ENCODE measurements around the gene SPPL2A.

The SPPL2A gene

GRCh38 chr15:50686469-50687301 is 78.8 kb downstream of the SPPL2A start, which contains the start of gene TRPM7 (continued):
- TF ChIP-seq, protein P1, sequence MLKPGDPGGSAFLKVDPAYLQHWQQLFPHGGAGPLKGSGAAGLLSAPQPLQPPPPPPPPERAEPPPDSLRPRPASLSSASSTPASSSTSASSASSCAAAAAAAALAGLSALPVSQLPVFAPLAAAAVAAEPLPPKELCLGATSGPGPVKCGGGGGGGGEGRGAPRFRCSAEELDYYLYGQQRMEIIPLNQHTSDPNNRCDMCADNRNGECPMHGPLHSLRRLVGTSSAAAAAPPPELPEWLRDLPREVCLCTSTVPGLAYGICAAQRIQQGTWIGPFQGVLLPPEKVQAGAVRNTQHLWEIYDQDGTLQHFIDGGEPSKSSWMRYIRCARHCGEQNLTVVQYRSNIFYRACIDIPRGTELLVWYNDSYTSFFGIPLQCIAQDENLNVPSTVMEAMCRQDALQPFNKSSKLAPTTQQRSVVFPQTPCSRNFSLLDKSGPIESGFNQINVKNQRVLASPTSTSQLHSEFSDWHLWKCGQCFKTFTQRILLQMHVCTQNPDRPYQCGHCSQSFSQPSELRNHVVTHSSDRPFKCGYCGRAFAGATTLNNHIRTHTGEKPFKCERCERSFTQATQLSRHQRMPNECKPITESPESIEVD (tag by site-specific recombination; IDR thresholded peaks at IDR 0.05), result no peak
- TF ChIP-seq ZNF521 (tag by site-specific recombination; IDR thresholded peaks at IDR 0.05), result no peak
- peak; percentile 89 for TF ChIP-seq ZNF600 (tag by site-specific recombination; IDR thresholded peaks at IDR 0.05)
- TF ChIP-seq EGR2 (tag by site-specific recombination; IDR thresholded peaks at IDR 0.05; ENCODE audit: low read depth), result peak; percentile 84
- TF ChIP-seq ZBTB10 (tag by site-specific recombination; IDR thresholded peaks at IDR 0.05), result peak; percentile 55; the same call in 1 of the 2 replicates
- TF ChIP-seq, protein P2, sequence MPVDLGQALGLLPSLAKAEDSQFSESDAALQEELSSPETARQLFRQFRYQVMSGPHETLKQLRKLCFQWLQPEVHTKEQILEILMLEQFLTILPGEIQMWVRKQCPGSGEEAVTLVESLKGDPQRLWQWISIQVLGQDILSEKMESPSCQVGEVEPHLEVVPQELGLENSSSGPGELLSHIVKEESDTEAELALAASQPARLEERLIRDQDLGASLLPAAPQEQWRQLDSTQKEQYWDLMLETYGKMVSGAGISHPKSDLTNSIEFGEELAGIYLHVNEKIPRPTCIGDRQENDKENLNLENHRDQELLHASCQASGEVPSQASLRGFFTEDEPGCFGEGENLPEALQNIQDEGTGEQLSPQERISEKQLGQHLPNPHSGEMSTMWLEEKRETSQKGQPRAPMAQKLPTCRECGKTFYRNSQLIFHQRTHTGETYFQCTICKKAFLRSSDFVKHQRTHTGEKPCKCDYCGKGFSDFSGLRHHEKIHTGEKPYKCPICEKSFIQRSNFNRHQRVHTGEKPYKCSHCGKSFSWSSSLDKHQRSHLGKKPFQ (tag by site-specific recombination; IDR thresholded peaks at IDR 0.05), result no peak
- TF ChIP-seq ZNF174 (tag by site-specific recombination; IDR thresholded peaks at IDR 0.05), result no peak
- 0 out of 2 replicates have a peak, but pooled peaks have one; percentile 29 for TF ChIP-seq ZFP69B (tag by site-specific recombination; IDR thresholded peaks at IDR 0.05)
- peak; percentile 93 for TF ChIP-seq ZNF341 (tag by site-specific recombination; IDR thresholded peaks at IDR 0.05; ENCODE audit: low read depth)
- TF ChIP-seq ZNF398 (tag by site-specific recombination; IDR thresholded peaks at IDR 0.05), result 0 out of 2 replicates have a peak, but pooled peaks have one; percentile 22
- TF ChIP-seq SCRT2 (tag by site-specific recombination; IDR thresholded peaks at IDR 0.05), result peak; percentile 34; the same call in 1 of the 2 replicates
- no peak for TF ChIP-seq ZNF394 (tag by site-specific recombination; IDR thresholded peaks at IDR 0.05; ENCODE audit: borderline replicate concordance)

DNA sequence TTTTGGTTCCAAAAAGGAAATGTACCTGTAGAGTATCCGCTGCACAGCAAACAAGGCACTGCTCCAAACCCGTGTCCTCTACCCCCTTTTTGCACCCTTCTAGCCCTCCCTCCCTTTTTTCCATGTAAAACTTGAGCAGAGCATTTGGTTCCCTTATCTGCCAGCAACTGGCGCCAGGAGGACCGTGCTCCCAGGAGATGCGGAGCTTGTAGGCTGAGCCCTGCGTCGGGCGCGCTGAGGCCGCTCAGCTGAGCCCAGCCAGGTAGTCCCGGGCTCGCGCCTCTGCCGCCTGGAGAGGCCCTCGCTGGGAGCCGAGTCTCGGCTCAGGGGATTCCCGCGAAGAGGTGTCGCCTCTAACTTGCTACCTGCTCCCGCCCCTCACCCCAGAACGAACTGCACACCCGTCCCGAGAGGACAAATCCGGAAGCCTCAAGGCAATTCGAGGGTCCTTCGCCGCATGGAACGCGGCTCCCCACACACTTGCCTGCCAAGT is 79.5 kb downstream of the SPPL2A start:
- peaks cover 0 to 3% of the 10 kb centered on the region in 2 experiments; a peak in 1 of 3 replicates for H3K36me3 ChIP-seq (ENCODE audit: control insufficient read depth in 2 of 2, insufficient read depth in 1 of 2, low read length in 2 of 2)
- H3K9me3 ChIP-seq (ENCODE audit: control insufficient read depth, insufficient read depth, low read depth, low read length), result no peaks in the 10 kb centered on the region
- peak overlapping the region; percentile 74 for H3K4me3 ChIP-seq (ENCODE audit: low read depth, low read length)
- H3K4me1 ChIP-seq (ENCODE audit: control insufficient read depth, insufficient read depth, low read length), result no peaks in the 10 kb centered on the region
- peak overlapping the region; percentile 95 for H3K27ac ChIP-seq (ENCODE audit: extremely low read depth, low read depth, low read length)
- CTCF ChIA-PET, result no interaction called here
- POLR2A ChIA-PET, result interaction anchor here (0.6 to 1.4 kb wide), 2 partner anchors 65 to 77 kb away, joined by 4 read pairs; no protein-coding TSS in a partner anchor
- no peak for TF ChIP-seq ZNF830 (tag by site-specific recombination; IDR thresholded peaks at IDR 0.05; ENCODE audit: low read depth)
- peak; percentile 68; the same call in 1 of the 2 replicates for TF ChIP-seq ZNF501 (tag by site-specific recombination; IDR thresholded peaks at IDR 0.05)
- TF ChIP-seq ZBTB20 (tag by site-specific recombination; IDR thresholded peaks at IDR 0.05), result peak; percentile 87
- TF ChIP-seq ZNF529 (tag by site-specific recombination; IDR thresholded peaks at IDR 0.05; ENCODE audit: insufficient replicate concordance), result no peak
- 0 out of 2 replicates have a peak, but pooled peaks have one; percentile 10 for TF ChIP-seq ZNF692 (tag by site-specific recombination; IDR thresholded peaks at IDR 0.05)
- TF ChIP-seq ZNF26 (tag by site-specific recombination; IDR thresholded peaks at IDR 0.05), result no peak
- no peak for TF ChIP-seq ZNF175 (tag by site-specific recombination; IDR thresholded peaks at IDR 0.05)
- peak; percentile 40; the same call in 1 of the 2 replicates for TF ChIP-seq ZNF2 (tag by site-specific recombination; IDR thresholded peaks at IDR 0.05)
- TF ChIP-seq KLF1 (tag by site-specific recombination; IDR thresholded peaks at IDR 0.05), result no peak
- no peak for TF ChIP-seq ZNF677 (tag by site-specific recombination; IDR thresholded peaks at IDR 0.05)
- TF ChIP-seq HOXC10 (CRISPR knock-in tag; IDR thresholded peaks at IDR 0.05), result no peak
- TF ChIP-seq KLF7 (tag by site-specific recombination; IDR thresholded peaks at IDR 0.05; ENCODE audit: borderline replicate concordance), result no peak

Measured in HEK293 (cell line).